Neural cell (in vitro differentiated cells): ENCODE measurements around the gene SNTG2. TPM values are rescaled to one million over a fixed set of nuclear protein-coding genes. Genes with fewer than 3 reads are reported as not detected.

Experiments
- H2AFZ ChIP-seq: fragments of 200-600, 300-800 bp; sonication (generic), shearing (Covaris generic); 2 replicates; pipeline ENCODE4 v1.6.0; 2014; ENCODE audit warnings: low read depth, mild to moderate bottlenecking, antibody characterized with exemption, low read length, moderate library complexity
- H3F3A ChIP-seq: fragments of 200-600 bp; shearing (Covaris generic); 2 replicates; pipeline ENCODE4 v1.6.1; 2016; ENCODE audit warnings: mild to moderate bottlenecking, moderate library complexity, mixed read lengths, antibody characterized with exemption, low read length; ENCODE audit not compliant: insufficient read depth, poor library complexity, severe bottlenecking
- H3K27ac ChIP-seq: fragments of 200-600, 300-800 bp; sonication (generic), shearing (Covaris generic); 2 replicates; pipeline ENCODE4 v1.5.1; 2014; ENCODE audit warnings: mild to moderate bottlenecking, low read length, moderate library complexity
- H3K27me3 ChIP-seq: fragments of 300-800, 200-600 bp; sonication (generic), shearing (Covaris generic); 2 replicates; pipeline ENCODE4 v1.6.0; 2014; ENCODE audit warnings: mild to moderate bottlenecking, low read depth, low read length, moderate library complexity; ENCODE audit not compliant: insufficient read depth
- H3K36me3 ChIP-seq: fragments of 300-800, 200-600 bp; sonication (generic), shearing (Covaris generic); 2 replicates; pipeline ENCODE4 v1.5.1; 2014; ENCODE audit warnings: mild to moderate bottlenecking, antibody characterized with exemption, low read length, moderate library complexity; ENCODE audit not compliant: insufficient read depth
- H3K4me2 ChIP-seq: fragments of 300-800, 200-600 bp; sonication (generic), shearing (Covaris generic); 2 replicates; pipeline ENCODE4 v1.6.0; 2014; ENCODE audit warnings: mild to moderate bottlenecking, low read length
- H3K4me3 ChIP-seq: fragments of 300-800, 200-600 bp; sonication (generic), shearing (Covaris generic); 2 replicates; pipeline ENCODE4 v1.5.1; 2014; ENCODE audit warnings: mild to moderate bottlenecking, low read length, moderate library complexity
- H3K79me2 ChIP-seq: fragments of 200-600 bp; shearing (Covaris generic); replicated peaks from 2 replicates; pipeline ENCODE4 v1.6.0; 2014; ENCODE audit warnings: mild to moderate bottlenecking, low read length, moderate library complexity; ENCODE audit not compliant: insufficient read depth
- H3K9ac ChIP-seq: fragments of 300-800, 200-600 bp; sonication (generic), shearing (Covaris generic); 2 replicates; pipeline ENCODE4 v1.6.1; 2016; ENCODE audit warnings: mild to moderate bottlenecking, low read length, mixed read lengths
- H3K9me2 ChIP-seq: fragments of 200-600 bp; shearing (Covaris generic); 2 replicates; pipeline ENCODE4 v1.6.1; 2016; ENCODE audit warnings: mild to moderate bottlenecking, low read length, mixed read lengths; ENCODE audit not compliant: insufficient read depth
- H3K9me3 ChIP-seq: fragments of 200-600, 300-800 bp; sonication (generic), shearing (Covaris generic); 2 replicates; pipeline ENCODE4 v1.6.1; 2016; ENCODE audit warnings: mild to moderate bottlenecking, mixed run types, low read length, moderate library complexity, mixed read lengths
- H4K20me1 ChIP-seq: fragments of 200-600 bp; shearing (Covaris generic); 2 replicates; pipeline ENCODE4 v1.6.1; 2016; ENCODE audit warnings: mild to moderate bottlenecking, mixed run types; ENCODE audit not compliant: insufficient read depth
- CTCF ChIP-seq: fragments of 450-650 bp; IDR thresholded peaks from 2 replicates; pipeline ENCODE4 v1.5.1; 2014; ENCODE audit warnings: antibody characterized with exemption, mild to moderate bottlenecking, moderate library complexity; ENCODE audit not compliant: poor library complexity, severe bottlenecking
- EP300 ChIP-seq: fragments of 450-650 bp; conservative IDR thresholded peaks from 2 replicates; pipeline ENCODE4 v1.6.1; 2014; ENCODE audit warnings: antibody characterized with exemption, mild to moderate bottlenecking, moderate library complexity; ENCODE audit not compliant: poor library complexity, severe bottlenecking
- EZH2 ChIP-seq: fragments of 200-600, 300-800 bp; shearing (Covaris generic), sonication (generic); IDR thresholded peaks from 2 replicates; pipeline ENCODE4 v1.6.1; 2014; ENCODE audit warnings: antibody characterized with exemption, low read length, borderline replicate concordance, mild to moderate bottlenecking; ENCODE audit not compliant: insufficient read depth, poor library complexity, severe bottlenecking
- MXI1 ChIP-seq: fragments of 450-650 bp; conservative IDR thresholded peaks from 2 replicates; pipeline ENCODE4 v1.6.1; 2014; ENCODE audit warnings: antibody characterized with exemption, mild to moderate bottlenecking; ENCODE audit not compliant: poor library complexity, severe bottlenecking
- POLR2AphosphoS5 ChIP-seq: IDR thresholded peaks from 2 replicates; pipeline ENCODE4 v1.6.1; 2012
- RAD21 ChIP-seq: fragments of 450-650 bp; conservative IDR thresholded peaks from 2 replicates; pipeline ENCODE4 v1.6.1; 2014; ENCODE audit warnings: antibody characterized with exemption, mild to moderate bottlenecking, moderate library complexity
- REST ChIP-seq: IDR thresholded peaks from 2 replicates; pipeline ENCODE4 v1.6.1; 2012; ENCODE audit warnings: borderline replicate concordance
- SMC3 ChIP-seq: fragments of 450-650 bp; conservative IDR thresholded peaks from 2 replicates; pipeline ENCODE4 v1.6.1; 2014; ENCODE audit warnings: antibody characterized with exemption, mild to moderate bottlenecking, moderate library complexity; ENCODE audit not compliant: poor library complexity
- TAF1 ChIP-seq: IDR thresholded peaks from 2 replicates; pipeline ENCODE4 v1.6.1; 2012; ENCODE audit warnings: low read depth
- polyA plus RNA-seq: library from polyadenylated mRNA; depleted of rRNA; stranded (reverse); fragments of >200 nt; gene quantifications from 2 replicates; pipeline ENCODE4 v1.2.3, GENCODE V29; 2014

SNTG2 gene
- polyA plus RNA-seq, 1 donor from 2014 or later, result not detected

- H3K79me2 ChIP-seq, result no peaks in the 10 kb centered on the region
- H3K4me2 ChIP-seq, result no peak overlapping the region
- no peak overlapping the region for H3K9ac ChIP-seq
- TF ChIP-seq RAD21 (no peak), CTCF (no peak), REST (no peak), EP300 (no peak)
- no peaks in the 10 kb centered on the region for H3K9me3 ChIP-seq
- no peak overlapping the region for H3K27ac ChIP-seq
- H2AFZ ChIP-seq, result no peak overlapping the region
- no peaks in the 10 kb centered on the region for H3K27me3 ChIP-seq
- H3K36me3 ChIP-seq, result no peaks in the 10 kb centered on the region
- H3F3A ChIP-seq, result no peaks in the 10 kb centered on the region
- no peaks in the 10 kb centered on the region for H3K9me2 ChIP-seq
- no peaks in the 10 kb centered on the region for H4K20me1 ChIP-seq
- no peak overlapping the region for H3K4me3 ChIP-seq
These were observed 354.8 kb downstream of the SNTG2 start for GRCh38 chr2:1305342-1306013.

GRCh38 chr2:1306014-1306686 is 355.5 kb downstream of the SNTG2 start:
- TF ChIP-seq TAF1, result no peak
- TF ChIP-seq MXI1, result no peak
- no peak for TF ChIP-seq EZH2
- TF ChIP-seq REST, result no peak
- no peak for TF ChIP-seq EP300
- no peak for TF ChIP-seq POLR2AphosphoS5
- TF ChIP-seq CTCF, result no peak
- TF ChIP-seq SMC3, result no peak
- no peak for TF ChIP-seq RAD21
- no peaks in the 10 kb centered on the region for H3K79me2 ChIP-seq
- no peak overlapping the region for H2AFZ ChIP-seq
- H3K4me3 ChIP-seq, result no peak overlapping the region
- H3K27me3 ChIP-seq, result no peaks in the 10 kb centered on the region
- no peaks in the 10 kb centered on the region for H3K9me3 ChIP-seq
- no peaks in the 10 kb centered on the region for H3F3A ChIP-seq
- H4K20me1 ChIP-seq, result no peaks in the 10 kb centered on the region
- H3K9ac ChIP-seq, result no peak overlapping the region
- H3K36me3 ChIP-seq, result no peaks in the 10 kb centered on the region
- H3K4me2 ChIP-seq, result no peak overlapping the region
- no peak overlapping the region for H3K27ac ChIP-seq
- no peaks in the 10 kb centered on the region for H3K9me2 ChIP-seq
